ENCODE measurements around the gene HSD17B10. TPM values are rescaled to one million over a fixed set of nuclear protein-coding genes. Genes with fewer than 3 reads are reported as not detected.

The HSD17B10 gene
- total and polyA plus RNA-seq, 2 experiments from 2014 or later = 66.1 to 95.9 TPM

DNA sequence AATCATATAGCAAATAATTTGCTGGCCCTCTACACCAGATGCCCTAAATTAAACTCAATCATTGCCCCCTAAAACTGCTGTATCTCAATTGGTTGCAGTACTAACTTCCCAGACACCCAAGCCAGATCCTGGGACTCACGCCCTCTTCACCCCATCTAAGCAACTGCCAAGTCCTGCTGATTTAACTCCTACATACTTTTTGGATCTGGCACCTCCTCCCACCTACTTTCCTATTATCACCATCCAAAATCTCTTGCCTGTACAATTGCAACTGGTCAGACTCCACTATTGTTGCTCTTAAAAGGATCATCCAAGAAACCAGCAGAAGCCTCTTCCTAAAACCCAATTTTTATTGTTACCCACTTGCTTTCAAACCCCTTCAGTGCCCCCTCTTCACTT lies 4.7 kb upstream of the HSD17B10 start:
- H3K9me2 ChIP-seq (replicated peaks; ENCODE audit: insufficient read depth) = no peaks in the 10 kb centered on the region
- no peaks in the 10 kb centered on the region for H3K9me3 ChIP-seq (ENCODE audit: low read depth)
- peaks cover under 1% of the 10 kb centered on the region for H3K79me2 ChIP-seq
- H3K4me3 ChIP-seq = no peak overlapping the region
- H3K27me3 ChIP-seq = no peaks in the 10 kb centered on the region
- no peaks in the 10 kb centered on the region for H4K20me1 ChIP-seq (ENCODE audit: insufficient read depth, poor library complexity, severe bottlenecking)
- no peak overlapping the region for H3K4me2 ChIP-seq
- TF ChIP-seq EZH2phosphoT487 (IDR thresholded peaks at IDR 0.05; ENCODE audit: low read depth, severe bottlenecking, unreplicated experiment) (no peak), EZH2 (IDR thresholded peaks at IDR 0.05; ENCODE audit: borderline replicate concordance) (no peak)
- TF ChIP-seq, protein P1, sequence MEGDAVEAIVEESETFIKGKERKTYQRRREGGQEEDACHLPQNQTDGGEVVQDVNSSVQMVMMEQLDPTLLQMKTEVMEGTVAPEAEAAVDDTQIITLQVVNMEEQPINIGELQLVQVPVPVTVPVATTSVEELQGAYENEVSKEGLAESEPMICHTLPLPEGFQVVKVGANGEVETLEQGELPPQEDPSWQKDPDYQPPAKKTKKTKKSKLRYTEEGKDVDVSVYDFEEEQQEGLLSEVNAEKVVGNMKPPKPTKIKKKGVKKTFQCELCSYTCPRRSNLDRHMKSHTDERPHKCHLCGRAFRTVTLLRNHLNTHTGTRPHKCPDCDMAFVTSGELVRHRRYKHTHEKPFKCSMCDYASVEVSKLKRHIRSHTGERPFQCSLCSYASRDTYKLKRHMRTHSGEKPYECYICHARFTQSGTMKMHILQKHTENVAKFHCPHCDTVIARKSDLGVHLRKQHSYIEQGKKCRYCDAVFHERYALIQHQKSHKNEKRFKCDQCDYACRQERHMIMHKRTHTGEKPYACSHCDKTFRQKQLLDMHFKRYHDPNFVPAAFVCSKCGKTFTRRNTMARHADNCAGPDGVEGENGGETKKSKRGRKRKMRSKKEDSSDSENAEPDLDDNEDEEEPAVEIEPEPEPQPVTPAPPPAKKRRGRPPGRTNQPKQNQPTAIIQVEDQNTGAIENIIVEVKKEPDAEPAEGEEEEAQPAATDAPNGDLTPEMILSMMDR (IDR thresholded peaks at IDR 0.05; ENCODE audit: poor library complexity) = no peak
- no peaks in the 10 kb centered on the region for H3K36me3 ChIP-seq (replicated peaks; ENCODE audit: insufficient read depth, low read depth)
- whole genome bisulfite sequencing (ENCODE audit: low lambda C conversion rate, missing lambda C conversion rate) = 63% methylated on average over 1 of the region's 1 CpG
- DNase-seq (ENCODE audit: low spot score) = no peak
- H3K4me1 ChIP-seq (ENCODE audit: insufficient read depth) = peaks cover 6% of the 10 kb centered on the region
- H2AFZ ChIP-seq = no peak overlapping the region
- H3K27ac ChIP-seq = no peak overlapping the region

GRCh38 chrX:53438174-53438831 lies 4.1 kb upstream of the HSD17B10 start:
- H3K9me3 ChIP-seq (ENCODE audit: low read depth) = no peaks in the 10 kb centered on the region
- peaks cover 6% of the 10 kb centered on the region for H3K4me1 ChIP-seq (ENCODE audit: insufficient read depth)
- WGBS (ENCODE audit: low lambda C conversion rate, missing lambda C conversion rate) = 69% methylated on average over 5 of the region's 5 CpGs
- H4K20me1 ChIP-seq (ENCODE audit: insufficient read depth, poor library complexity, severe bottlenecking) = no peaks in the 10 kb centered on the region
- DNase-seq (ENCODE audit: low spot score) = no peak
- H3K27ac ChIP-seq = no peak overlapping the region
- no peak overlapping the region for H2AFZ ChIP-seq
- H3K9me2 ChIP-seq (replicated peaks; ENCODE audit: insufficient read depth) = no peaks in the 10 kb centered on the region
- H3K36me3 ChIP-seq (replicated peaks; ENCODE audit: insufficient read depth, low read depth) = no peaks in the 10 kb centered on the region
- no peak for TF ChIP-seq EZH2 (IDR thresholded peaks at IDR 0.05; ENCODE audit: borderline replicate concordance)
- TF ChIP-seq EZH2phosphoT487 (IDR thresholded peaks at IDR 0.05; ENCODE audit: low read depth, severe bottlenecking, unreplicated experiment) = no peak
- TF ChIP-seq, protein P1 (IDR thresholded peaks at IDR 0.05; ENCODE audit: poor library complexity) = no peak
- H3K4me2 ChIP-seq = no peak overlapping the region
- H3K4me3 ChIP-seq = no peak overlapping the region
- peaks cover 6% of the 10 kb centered on the region for H3K79me2 ChIP-seq
- no peaks in the 10 kb centered on the region for H3K27me3 ChIP-seq

DNA sequence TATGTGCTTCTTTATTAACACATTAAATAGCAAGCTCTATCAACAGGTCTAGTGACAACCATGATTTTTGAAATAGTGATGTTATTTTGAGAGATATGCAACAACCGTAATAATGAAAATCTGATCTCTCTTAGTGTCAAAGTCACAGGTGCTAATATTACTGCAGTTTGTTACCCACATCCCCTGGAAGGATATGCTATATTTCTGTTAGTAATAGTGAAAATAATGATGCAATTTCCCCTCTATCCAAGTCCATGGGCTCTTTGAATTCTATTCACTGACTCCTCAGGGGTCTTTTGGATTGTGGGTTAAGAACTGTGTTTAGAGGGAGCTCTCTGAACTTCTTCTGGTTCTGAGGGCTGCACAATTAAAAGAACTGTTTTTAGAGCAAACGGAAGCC lies 3.0 kb upstream of the HSD17B10 start:
- no peaks in the 10 kb centered on the region for H3K9me2 ChIP-seq (replicated peaks; ENCODE audit: insufficient read depth)
- H3K79me2 ChIP-seq = peaks cover 10% of the 10 kb centered on the region
- 82% methylated on average over 2 of the region's 2 CpGs for WGBS (ENCODE audit: low lambda C conversion rate, missing lambda C conversion rate)
- H2AFZ ChIP-seq = no peak overlapping the region
- no peaks in the 10 kb centered on the region for H3K27me3 ChIP-seq
- H3K4me3 ChIP-seq = no peak overlapping the region
- no peaks in the 10 kb centered on the region for H3K9me3 ChIP-seq (ENCODE audit: low read depth)
- TF ChIP-seq EZH2 (IDR thresholded peaks at IDR 0.05; ENCODE audit: borderline replicate concordance) (no peak), EZH2phosphoT487 (IDR thresholded peaks at IDR 0.05; ENCODE audit: low read depth, severe bottlenecking, unreplicated experiment) (no peak)
- TF ChIP-seq, protein P1 (IDR thresholded peaks at IDR 0.05; ENCODE audit: poor library complexity) = no peak
- no peaks in the 10 kb centered on the region for H3K36me3 ChIP-seq (replicated peaks; ENCODE audit: insufficient read depth, low read depth)
- H3K4me1 ChIP-seq (ENCODE audit: insufficient read depth) = peaks cover 6% of the 10 kb centered on the region
- no peak overlapping the region for H3K27ac ChIP-seq
- no peak overlapping the region for H3K4me2 ChIP-seq
- no peaks in the 10 kb centered on the region for H4K20me1 ChIP-seq (ENCODE audit: insufficient read depth, poor library complexity, severe bottlenecking)
- DNase-seq (ENCODE audit: low spot score) = no peak
